ENCODE results near the gene CCDC57. TPM values are rescaled to one million over a fixed set of nuclear protein-coding genes. Genes with fewer than 3 reads are reported as not detected.

Gene CCDC57
- total RNA-seq, 1 donor from 2014 or later: 15.0 TPM

DNA sequence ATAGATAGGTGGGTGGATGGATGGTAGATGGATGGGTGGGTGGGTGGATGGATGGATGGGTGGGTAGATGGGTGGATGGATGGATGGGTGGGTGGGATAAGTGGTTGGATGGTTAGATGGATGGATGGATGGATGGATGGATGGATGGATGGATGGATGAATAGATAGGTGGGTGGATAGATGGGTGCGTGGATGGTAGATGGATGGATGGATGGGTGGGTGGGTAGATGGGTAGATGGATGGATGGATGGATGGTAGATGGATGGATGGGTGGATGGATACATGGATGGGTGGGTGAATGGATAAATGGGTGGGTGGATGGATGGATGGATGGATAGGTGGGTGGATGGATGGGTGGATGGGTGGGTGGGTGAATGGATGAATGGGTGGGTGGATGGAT lies 64.6 kb downstream of the CCDC57 start:
- Mint-ChIP-seq H3K4me1 (no peaks in the 10 kb centered on the region), H3K27me3 (ENCODE audit: insufficient read depth, low read depth) (no peaks in the 10 kb centered on the region), H3K4me3 (no peak overlapping the region), H3K9me3 (no peaks in the 10 kb centered on the region), H3K27ac (no peak overlapping the region), H3K36me3 (peaks cover 14% of the 10 kb centered on the region)
- H3K4me1 ChIP-seq: no peaks in the 10 kb centered on the region
- H3K4me2 ChIP-seq: no peak overlapping the region
- no peaks in the 10 kb centered on the region for H4K20me1 ChIP-seq (ENCODE audit: low read depth)
- H3K79me2 ChIP-seq (ENCODE audit: low read depth): no peaks in the 10 kb centered on the region
- peaks cover 5% of the 10 kb centered on the region for H3F3A ChIP-seq (ENCODE audit: low read depth)
- H3K27ac ChIP-seq: no peak overlapping the region
- TF ChIP-seq EZH2phosphoT487 (IDR thresholded peaks at IDR 0.05) (no peak), EZH2 (IDR thresholded peaks at IDR 0.05) (no peak)
- TF ChIP-seq, protein P1, sequence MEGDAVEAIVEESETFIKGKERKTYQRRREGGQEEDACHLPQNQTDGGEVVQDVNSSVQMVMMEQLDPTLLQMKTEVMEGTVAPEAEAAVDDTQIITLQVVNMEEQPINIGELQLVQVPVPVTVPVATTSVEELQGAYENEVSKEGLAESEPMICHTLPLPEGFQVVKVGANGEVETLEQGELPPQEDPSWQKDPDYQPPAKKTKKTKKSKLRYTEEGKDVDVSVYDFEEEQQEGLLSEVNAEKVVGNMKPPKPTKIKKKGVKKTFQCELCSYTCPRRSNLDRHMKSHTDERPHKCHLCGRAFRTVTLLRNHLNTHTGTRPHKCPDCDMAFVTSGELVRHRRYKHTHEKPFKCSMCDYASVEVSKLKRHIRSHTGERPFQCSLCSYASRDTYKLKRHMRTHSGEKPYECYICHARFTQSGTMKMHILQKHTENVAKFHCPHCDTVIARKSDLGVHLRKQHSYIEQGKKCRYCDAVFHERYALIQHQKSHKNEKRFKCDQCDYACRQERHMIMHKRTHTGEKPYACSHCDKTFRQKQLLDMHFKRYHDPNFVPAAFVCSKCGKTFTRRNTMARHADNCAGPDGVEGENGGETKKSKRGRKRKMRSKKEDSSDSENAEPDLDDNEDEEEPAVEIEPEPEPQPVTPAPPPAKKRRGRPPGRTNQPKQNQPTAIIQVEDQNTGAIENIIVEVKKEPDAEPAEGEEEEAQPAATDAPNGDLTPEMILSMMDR (IDR thresholded peaks at IDR 0.05): no peak
- H3K36me3 ChIP-seq: no peaks in the 10 kb centered on the region
- no peaks in the 10 kb centered on the region for H3K9me3 ChIP-seq (ENCODE audit: low read depth)
- no peaks in the 10 kb centered on the region for H3K27me3 ChIP-seq
- H3K9ac ChIP-seq: no peak overlapping the region
- no peak overlapping the region for H2AFZ ChIP-seq (replicated peaks)
- no peak overlapping the region for H3K4me3 ChIP-seq
- DNase-seq (ENCODE audit: low spot score): no peak

DNA sequence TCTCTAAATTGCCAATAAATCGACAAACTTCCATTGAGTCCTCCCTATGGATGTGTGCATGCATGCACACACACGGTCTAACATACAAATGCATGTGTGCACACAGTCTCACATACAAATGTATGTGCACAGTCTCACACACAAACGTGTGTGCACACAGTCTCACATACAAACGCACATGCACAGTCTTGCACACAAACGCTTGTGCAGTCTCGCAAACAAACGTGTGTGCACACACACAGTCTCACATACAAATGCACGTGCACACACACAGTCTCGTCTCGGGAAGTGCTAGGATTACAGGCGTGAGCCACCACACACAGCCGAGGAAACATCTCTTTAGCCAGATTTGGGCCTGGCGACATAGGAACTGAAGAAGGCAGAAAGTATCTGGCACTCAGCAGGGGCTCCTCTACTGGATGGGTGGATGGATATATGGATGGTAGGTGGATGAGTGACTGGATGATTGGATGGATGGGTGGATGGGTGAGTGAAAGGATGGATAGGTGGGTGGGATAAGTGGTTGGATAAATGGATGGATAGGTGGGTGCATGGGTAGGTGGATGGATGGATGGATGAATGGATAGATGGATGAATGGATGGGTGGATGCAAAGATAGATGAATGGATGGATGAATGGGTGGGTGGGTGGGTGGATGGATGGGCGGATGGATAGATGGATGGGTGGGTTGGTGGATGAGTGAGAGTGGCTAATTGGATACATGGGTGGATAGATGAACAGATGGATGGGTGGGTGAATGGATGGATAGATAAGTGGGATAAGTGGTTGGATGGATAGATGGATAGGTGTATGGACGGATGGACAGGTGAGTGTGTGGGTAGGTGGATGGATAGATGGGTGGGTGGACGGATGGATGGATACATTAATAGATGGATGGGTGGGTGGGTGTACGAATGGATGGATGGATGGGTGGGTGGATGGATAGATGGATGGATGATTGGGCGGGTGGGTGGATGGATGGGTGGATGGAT lies 65.7 kb downstream of the CCDC57 start:
- H3K9me3 Mint-ChIP-seq: no peaks in the 10 kb centered on the region
- Histone ChIP-seq H3F3A (ENCODE audit: low read depth) (peaks cover 5% of the 10 kb centered on the region), H3K27me3 (no peaks in the 10 kb centered on the region), H3K27ac (no peak overlapping the region), H3K4me2 (no peak overlapping the region), H3K79me2 (ENCODE audit: low read depth) (no peaks in the 10 kb centered on the region), H3K4me1 (no peaks in the 10 kb centered on the region), H3K36me3 (no peaks in the 10 kb centered on the region), H2AFZ (replicated peaks) (no peak overlapping the region), H4K20me1 (ENCODE audit: low read depth) (no peaks in the 10 kb centered on the region), H3K9ac (no peak overlapping the region), H3K4me3 (no peak overlapping the region), H3K9me3 (ENCODE audit: low read depth) (no peaks in the 10 kb centered on the region)
- no peak overlapping the region for H3K4me3 Mint-ChIP-seq
- no peaks in the 10 kb centered on the region for H3K27me3 Mint-ChIP-seq (ENCODE audit: insufficient read depth, low read depth)
- peaks cover 14% of the 10 kb centered on the region for H3K36me3 Mint-ChIP-seq
- no peak for DNase-seq (ENCODE audit: low spot score)
- TF ChIP-seq, protein P1 (IDR thresholded peaks at IDR 0.05): no peak
- TF ChIP-seq EZH2phosphoT487 (IDR thresholded peaks at IDR 0.05): no peak
- TF ChIP-seq EZH2 (IDR thresholded peaks at IDR 0.05): no peak
- H3K4me1 Mint-ChIP-seq: no peaks in the 10 kb centered on the region
- no peak overlapping the region for H3K27ac Mint-ChIP-seq

DNA sequence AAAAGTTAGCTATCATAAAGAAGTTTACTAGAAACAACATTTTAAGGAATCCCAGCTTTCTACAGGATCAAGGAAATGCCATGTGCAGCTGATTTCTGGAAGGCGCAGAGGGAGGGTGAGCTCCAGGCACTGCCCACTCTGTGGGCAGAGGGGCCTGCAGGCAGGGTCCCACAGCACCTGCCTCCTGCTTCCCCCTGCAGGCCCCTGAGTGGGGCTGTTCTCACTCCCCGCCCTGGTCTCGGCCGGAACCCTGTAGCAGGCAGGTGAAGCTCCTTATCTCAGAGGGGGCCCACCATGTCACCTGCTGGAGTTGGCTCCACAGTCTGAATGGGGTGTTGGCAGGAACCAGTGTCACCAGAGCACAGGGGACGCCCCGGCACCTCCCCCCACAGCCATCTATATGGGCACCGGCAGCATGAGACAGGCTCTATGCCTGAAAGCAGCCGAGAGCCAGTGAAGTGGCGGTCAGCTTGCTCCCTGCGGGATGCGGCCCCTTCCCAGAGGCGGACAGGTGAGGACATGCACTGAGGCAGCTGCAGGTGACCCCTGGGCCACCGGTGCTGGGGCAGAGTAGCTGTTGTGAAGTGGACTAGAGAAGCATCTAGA lies 67.0 kb downstream of the CCDC57 start:
- H3K9ac ChIP-seq: no peak overlapping the region
- no peaks in the 10 kb centered on the region for H3K27me3 Mint-ChIP-seq (ENCODE audit: insufficient read depth, low read depth)

More for the DNA sequence above, 67.0 kb downstream of the CCDC57 start:
- Mint-ChIP-seq H3K4me1 (no peaks in the 10 kb centered on the region), H3K27ac (no peak overlapping the region), H3K9me3 (no peaks in the 10 kb centered on the region), H3K36me3 (peaks cover 14% of the 10 kb centered on the region), H3K4me3 (no peak overlapping the region)
- H2AFZ ChIP-seq (replicated peaks): no peak overlapping the region
- H4K20me1 ChIP-seq (ENCODE audit: low read depth): no peaks in the 10 kb centered on the region
- H3K79me2 ChIP-seq (ENCODE audit: low read depth): no peaks in the 10 kb centered on the region
- no peak for DNase-seq (ENCODE audit: low spot score)
- H3K4me1 ChIP-seq: no peaks in the 10 kb centered on the region
- no peaks in the 10 kb centered on the region for H3K36me3 ChIP-seq
- H3K9me3 ChIP-seq (ENCODE audit: low read depth): no peaks in the 10 kb centered on the region
- TF ChIP-seq EZH2 (IDR thresholded peaks at IDR 0.05): no peak
- no peak overlapping the region for H3K27ac ChIP-seq
- no peak overlapping the region for H3K4me2 ChIP-seq
- no peaks in the 10 kb centered on the region for H3F3A ChIP-seq (ENCODE audit: low read depth)
- H3K4me3 ChIP-seq: no peak overlapping the region
- no peaks in the 10 kb centered on the region for H3K27me3 ChIP-seq
